Neural cell (in vitro differentiated cells): ENCODE data around the gene ZIK1.

ENCODE experiments used
- EZH2 ChIP-seq: fragments of 200-600, 300-800 bp; shearing (Covaris generic), sonication (generic); IDR thresholded peaks from 2 replicates; pipeline ENCODE4 v1.6.1; 2014; ENCODE audit warnings: antibody characterized with exemption, low read length, borderline replicate concordance, mild to moderate bottlenecking; ENCODE audit not compliant: insufficient read depth, poor library complexity, severe bottlenecking
- MXI1 ChIP-seq: fragments of 450-650 bp; conservative IDR thresholded peaks from 2 replicates; pipeline ENCODE4 v1.6.1; 2014; ENCODE audit warnings: antibody characterized with exemption, mild to moderate bottlenecking; ENCODE audit not compliant: poor library complexity, severe bottlenecking
- POLR2AphosphoS5 ChIP-seq: IDR thresholded peaks from 2 replicates; pipeline ENCODE4 v1.6.1; 2012
- RAD21 ChIP-seq: fragments of 450-650 bp; conservative IDR thresholded peaks from 2 replicates; pipeline ENCODE4 v1.6.1; 2014; ENCODE audit warnings: antibody characterized with exemption, mild to moderate bottlenecking, moderate library complexity
- SMC3 ChIP-seq: fragments of 450-650 bp; conservative IDR thresholded peaks from 2 replicates; pipeline ENCODE4 v1.6.1; 2014; ENCODE audit warnings: antibody characterized with exemption, mild to moderate bottlenecking, moderate library complexity; ENCODE audit not compliant: poor library complexity
- TF ChIP-seq, protein P1 (sequence below): fragments of 450-650 bp; IDR thresholded peaks from 2 replicates; pipeline ENCODE4 v1.5.1; 2014; ENCODE audit warnings: antibody characterized with exemption, mild to moderate bottlenecking, moderate library complexity; ENCODE audit not compliant: poor library complexity, severe bottlenecking

DNA sequence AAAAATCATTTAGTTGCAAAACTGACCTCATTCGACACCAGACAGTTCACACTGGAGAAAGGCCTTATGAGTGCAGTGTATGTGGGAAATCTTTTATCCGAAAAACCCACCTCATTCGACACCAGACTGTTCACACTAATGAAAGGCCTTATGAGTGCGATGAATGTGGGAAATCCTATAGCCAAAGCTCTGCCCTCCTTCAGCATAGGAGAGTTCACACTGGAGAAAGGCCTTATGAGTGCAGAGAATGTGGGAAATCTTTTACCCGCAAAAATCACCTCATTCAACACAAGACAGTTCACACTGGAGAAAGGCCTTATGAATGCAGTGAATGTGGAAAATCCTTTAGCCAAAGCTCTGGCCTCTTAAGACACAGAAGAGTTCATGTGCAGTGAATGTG is 23.0 kb downstream of the ZIK1 start:
- TF ChIP-seq, protein P1, sequence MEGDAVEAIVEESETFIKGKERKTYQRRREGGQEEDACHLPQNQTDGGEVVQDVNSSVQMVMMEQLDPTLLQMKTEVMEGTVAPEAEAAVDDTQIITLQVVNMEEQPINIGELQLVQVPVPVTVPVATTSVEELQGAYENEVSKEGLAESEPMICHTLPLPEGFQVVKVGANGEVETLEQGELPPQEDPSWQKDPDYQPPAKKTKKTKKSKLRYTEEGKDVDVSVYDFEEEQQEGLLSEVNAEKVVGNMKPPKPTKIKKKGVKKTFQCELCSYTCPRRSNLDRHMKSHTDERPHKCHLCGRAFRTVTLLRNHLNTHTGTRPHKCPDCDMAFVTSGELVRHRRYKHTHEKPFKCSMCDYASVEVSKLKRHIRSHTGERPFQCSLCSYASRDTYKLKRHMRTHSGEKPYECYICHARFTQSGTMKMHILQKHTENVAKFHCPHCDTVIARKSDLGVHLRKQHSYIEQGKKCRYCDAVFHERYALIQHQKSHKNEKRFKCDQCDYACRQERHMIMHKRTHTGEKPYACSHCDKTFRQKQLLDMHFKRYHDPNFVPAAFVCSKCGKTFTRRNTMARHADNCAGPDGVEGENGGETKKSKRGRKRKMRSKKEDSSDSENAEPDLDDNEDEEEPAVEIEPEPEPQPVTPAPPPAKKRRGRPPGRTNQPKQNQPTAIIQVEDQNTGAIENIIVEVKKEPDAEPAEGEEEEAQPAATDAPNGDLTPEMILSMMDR = no peak
- TF ChIP-seq POLR2AphosphoS5 (no peak), EZH2 (no peak), SMC3 (no peak), MXI1 (no peak), RAD21 (no peak)
